ENCODE measurements around the gene KRTAP5-5.
"Not testable (repeated sequence)": the region's sequence is repeated elsewhere in the genome, so short reads cannot be mapped to it uniquely, and the experiment has no call there.

The KRTAP5-5 gene

DNA sequence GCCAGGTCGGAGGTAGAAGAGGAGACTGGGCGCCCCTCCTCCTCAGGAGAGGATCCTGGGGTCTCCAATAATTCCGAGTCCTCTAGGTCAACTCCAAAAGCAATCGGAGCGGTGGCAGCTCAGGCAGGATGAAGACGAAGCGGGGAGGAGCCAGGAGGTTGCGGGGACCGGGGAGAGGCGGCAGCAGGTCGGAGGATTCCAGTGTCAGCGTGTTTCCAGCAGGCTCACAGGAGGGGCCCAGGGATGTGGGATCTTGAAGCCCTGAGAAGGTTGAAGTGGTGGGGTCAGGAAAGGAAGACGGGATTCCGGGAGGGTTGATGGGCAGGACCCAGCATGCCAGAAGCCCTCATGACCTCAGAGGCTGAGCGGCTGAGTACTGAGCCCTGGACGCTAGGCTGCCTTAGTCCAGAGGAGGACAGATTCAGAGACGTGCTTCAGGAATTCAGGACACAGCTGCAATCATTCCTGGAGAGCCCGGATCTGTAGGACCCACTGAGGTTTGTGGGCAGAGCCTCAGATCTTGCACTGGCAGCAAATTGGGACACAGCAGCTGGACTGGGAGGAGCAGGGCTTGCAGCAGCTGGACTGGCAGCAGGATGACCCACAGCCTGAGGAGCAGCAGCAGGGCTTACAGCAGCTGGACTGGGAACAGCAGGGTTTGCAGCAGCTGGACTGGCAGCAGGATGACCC is 22.3 kb upstream of the KRTAP5-5 start:
- not testable (repeated sequence) for DNase-seq

GRCh38 chr11:1607901-1608300 is 21.7 kb upstream of the KRTAP5-5 start:
- not testable (repeated sequence) for DNase-seq

DNA sequence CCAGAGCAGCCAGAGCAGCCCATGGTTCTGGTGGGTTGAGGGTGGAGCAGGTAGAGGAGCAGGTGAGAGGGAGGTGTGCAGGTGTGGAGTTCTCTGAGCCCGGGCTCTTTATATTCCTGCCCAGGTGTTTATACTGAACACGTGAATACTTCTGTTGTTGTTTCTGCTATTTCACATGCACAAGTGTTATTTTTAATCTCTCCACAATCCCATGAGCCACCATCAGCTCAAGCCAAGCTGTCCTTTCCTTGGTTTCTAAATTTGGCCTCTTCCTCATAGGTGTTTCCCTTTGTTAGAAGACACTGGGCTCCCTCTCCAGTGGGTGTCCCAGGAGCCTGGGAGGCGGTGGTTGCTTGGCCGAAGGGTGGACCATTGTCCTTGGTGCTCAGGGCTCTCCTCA is 21.2 kb upstream of the KRTAP5-5 start, which contains the start of gene KRTAP5-3:
TSS of gene KRTAP5-3 (minus strand) at position 101 of the 400 bp plus-strand sequence. CDS start at position 23, 78 bp downstream.
- no peak for DNase-seq

DNA sequence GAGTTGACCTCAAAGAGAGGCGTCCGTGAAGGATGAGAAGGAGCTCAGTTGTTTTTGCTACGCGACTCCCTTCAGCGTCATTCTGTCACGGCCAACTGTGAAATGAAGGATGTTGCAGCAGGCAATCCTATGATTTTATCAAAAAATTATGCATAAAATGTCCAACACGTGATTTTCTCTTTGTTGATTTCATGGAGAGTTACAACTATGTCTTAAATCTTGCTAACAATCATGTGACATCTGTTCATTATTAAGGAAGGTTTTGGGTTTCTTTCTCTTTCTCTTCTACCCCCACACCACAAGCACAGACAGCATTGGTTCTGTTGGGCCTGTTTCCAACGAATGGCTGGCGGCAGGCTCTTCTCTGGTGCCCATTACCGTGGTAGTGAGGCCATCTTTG is 11.3 kb upstream of the KRTAP5-5 start:
- no peak for DNase-seq

DNA sequence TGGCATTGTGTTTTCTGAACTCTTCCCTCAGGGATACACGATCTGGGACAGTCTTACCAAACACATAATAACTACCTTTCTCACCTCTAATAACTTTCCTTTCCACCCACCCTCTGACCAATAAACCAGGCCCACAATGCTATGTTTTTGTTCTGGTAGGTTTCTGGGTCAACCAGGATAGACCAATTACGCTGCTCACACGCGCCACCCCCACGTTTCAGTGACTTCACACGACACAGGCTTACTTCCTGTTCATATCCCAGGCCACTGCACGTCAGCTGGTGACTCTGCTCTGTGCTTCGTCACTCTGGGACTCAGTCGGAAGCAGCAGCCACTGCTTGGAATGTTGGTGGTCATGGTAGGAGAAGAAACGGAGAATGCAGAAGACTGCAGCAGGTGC is 10.1 kb upstream of the KRTAP5-5 start:
- DNase-seq = no peak

DNA sequence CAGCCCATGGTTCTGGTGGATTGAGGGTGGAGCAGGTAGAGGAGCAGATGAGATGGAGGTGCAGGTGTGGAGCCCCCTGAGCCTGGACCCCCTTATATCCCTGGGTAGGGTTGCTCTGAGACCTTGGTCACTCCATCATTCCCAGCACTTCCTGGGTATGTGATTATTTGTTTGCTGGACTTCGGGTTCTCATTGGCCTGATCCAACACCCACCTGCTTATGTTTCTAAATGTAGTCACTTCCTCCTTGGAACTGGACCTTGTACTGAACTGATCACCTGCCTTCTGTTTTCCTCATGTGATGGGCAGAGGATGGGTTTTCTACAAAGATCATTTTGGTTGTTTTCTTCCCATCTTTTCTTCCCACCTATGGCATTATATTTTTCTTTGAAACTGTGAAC is 7.5 kb upstream of the KRTAP5-5 start, which contains the start of gene KRTAP5-4:
TSS of gene KRTAP5-4 (minus strand) at position 53 of the 400 bp plus-strand sequence. CDS start at position 8, 45 bp downstream.
- no peak for DNase-seq

GRCh38 chr11:1623716-1624115 is 5.9 kb upstream of the KRTAP5-5 start:
- no peak for DNase-seq

- no peak for DNase-seq
These were observed 5.0 kb upstream of the KRTAP5-5 start for GRCh38 chr11:1624621-1625020.

GRCh38 chr11:1625541-1625940 is 4.0 kb upstream of the KRTAP5-5 start:
- no peak for DNase-seq

- peak; percentile 71 for DNase-seq
These were observed 859 bp upstream of the KRTAP5-5 start for GRCh38 chr11:1628506-1629325.

- no peak for DNase-seq
These were observed 696 bp downstream of the KRTAP5-5 start for GRCh38 chr11:1630271-1630670.

- DNase-seq = no peak
These were observed 1.5 kb downstream of the KRTAP5-5 start for GRCh38 chr11:1631066-1631568.

- DNase-seq = no peak
These were observed 2.6 kb downstream of the KRTAP5-5 start for GRCh38 chr11:1632053-1632714.

DNA sequence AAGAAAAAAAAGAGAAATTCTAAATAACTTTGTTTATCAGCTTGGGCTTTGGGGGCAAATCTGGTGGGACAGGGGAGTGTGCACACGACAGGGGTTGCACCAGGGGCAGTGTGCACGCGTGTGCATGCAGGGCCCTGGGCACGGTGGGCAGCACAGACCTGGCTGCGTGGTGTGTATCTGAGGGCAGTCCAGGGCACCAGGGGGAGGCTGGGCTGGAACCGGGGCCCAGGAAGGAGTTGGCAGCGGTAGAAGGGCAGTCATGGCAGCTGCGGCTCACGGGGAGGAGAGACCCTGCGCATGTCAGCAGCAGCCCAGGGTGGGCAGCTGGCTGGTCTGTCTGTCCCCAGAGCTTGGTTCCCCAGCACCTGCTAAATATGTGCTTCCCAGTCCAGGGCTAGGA is 4.3 kb downstream of the KRTAP5-5 start:
- no peak for DNase-seq

- DNase-seq = no peak
These were observed 6.8 kb downstream of the KRTAP5-5 start for GRCh38 chr11:1636291-1636950.

- no peak for DNase-seq
These were observed 8.1 kb downstream of the KRTAP5-5 start for GRCh38 chr11:1637628-1638027.

GRCh38 chr11:1638344-1638743 is 8.8 kb downstream of the KRTAP5-5 start:
- DNase-seq = no peak

- DNase-seq = no peak
These were observed 9.6 kb downstream of the KRTAP5-5 start for GRCh38 chr11:1639102-1639620.

GRCh38 chr11:1639666-1640065 is 10.1 kb downstream of the KRTAP5-5 start:
- no peak for DNase-seq

DNA sequence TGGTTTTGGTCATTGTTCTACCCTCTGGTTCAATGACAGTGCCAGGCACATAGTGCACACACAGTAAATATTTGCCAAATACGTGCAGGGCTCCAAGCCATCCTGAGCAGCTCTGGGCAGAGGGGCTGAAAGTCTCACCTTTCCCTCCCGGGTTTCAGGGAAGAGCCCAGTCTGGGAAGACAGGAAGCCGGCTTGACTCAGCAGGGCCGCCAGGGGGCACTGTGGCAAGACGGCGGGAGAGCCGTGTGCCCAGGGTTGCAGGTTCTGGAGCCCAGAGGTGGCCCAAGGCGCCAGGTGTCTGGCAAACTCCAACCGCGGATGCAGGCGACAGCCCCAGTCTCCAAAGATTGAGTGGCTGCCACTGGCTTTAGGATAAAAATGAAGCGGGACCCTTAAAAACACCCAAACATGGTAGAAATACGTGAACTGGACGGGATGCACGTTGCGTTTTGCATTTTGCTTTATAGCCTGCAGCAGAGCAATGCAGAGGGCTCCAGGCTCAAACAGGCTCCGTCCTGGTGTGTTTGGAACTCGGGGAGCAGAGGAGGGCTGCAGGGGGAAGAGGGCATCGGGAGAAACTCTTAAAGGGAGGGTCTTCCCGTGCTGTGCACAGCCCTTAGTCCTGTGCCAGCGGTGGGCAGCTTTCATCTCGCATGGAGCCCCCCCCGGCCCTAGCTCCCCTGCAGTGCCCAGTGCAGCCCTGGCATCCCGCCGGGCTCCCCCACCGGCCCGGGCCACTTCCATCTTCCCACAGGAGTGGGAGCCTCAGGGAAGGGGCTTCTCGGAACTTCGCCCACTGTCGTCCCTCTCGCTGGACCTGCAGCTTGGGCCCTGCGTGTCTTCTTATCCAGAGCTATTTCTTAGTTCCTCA is 10.7 kb downstream of the KRTAP5-5 start:
- peak; percentile 48 for DNase-seq

DNA sequence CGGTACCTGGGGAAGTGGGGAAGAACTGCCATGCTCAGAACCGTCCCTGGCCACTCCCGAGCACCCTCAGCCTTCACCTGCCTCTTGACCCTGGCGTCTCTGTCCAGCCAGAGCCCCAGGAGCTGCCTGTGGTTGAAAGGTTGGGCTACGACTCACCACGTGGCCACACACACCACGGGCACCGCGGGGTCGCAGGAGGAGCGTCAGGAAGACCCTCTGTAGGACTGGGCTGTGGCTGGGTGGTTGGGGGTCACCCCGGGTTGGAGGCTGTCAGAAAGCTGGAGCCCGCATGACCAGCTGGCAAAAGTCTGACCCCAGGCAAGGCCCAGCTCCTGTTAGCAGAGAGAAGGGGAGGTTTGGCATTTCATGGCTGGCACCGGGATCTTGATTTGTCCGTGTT is 11.5 kb downstream of the KRTAP5-5 start:
- no peak for DNase-seq

Data from activated T-cell treated with anti-CD3 and anti-CD28 coated beads, Interleukin-2, amount 50 U/mL, for 1 hour (primary cell).